Ishikawa (cell line): Measurements from ENCODE around the gene OSCP1.

Experiments
- CREB1 ChIP-seq: IDR thresholded peaks from 2 replicates; pipeline ENCODE4 v1.6.1; 2012; ENCODE audit warnings: low read depth
- EGR1 ChIP-seq: IDR thresholded peaks from 2 replicates; pipeline ENCODE4 v1.6.1; 2012
- EP300 ChIP-seq: IDR thresholded peaks from 2 replicates; pipeline ENCODE4 v1.6.1; 2012; ENCODE audit warnings: borderline replicate concordance
- FOXM1 ChIP-seq: IDR thresholded peaks from 2 replicates; pipeline ENCODE4 v1.6.1; 2012; ENCODE audit warnings: low read depth, borderline replicate concordance
- MAX ChIP-seq: IDR thresholded peaks from 2 replicates; pipeline ENCODE4 v1.6.1; 2012
- NFIC ChIP-seq: IDR thresholded peaks from 2 replicates; pipeline ENCODE4 v1.6.1; 2012
- RAD21 ChIP-seq: IDR thresholded peaks from 2 replicates; pipeline ENCODE4 v1.6.1; 2012; ENCODE audit warnings: low read depth
- TAF1 ChIP-seq: IDR thresholded peaks from 2 replicates; pipeline ENCODE4 v1.6.1; 2012; ENCODE audit warnings: low read depth, mild to moderate bottlenecking
- TCF12 ChIP-seq: IDR thresholded peaks from 2 replicates; pipeline ENCODE4 v1.6.1; 2012; ENCODE audit warnings: low read depth
- TEAD4 ChIP-seq: IDR thresholded peaks from 2 replicates; pipeline ENCODE4 v1.6.1; 2012
- YY1 ChIP-seq: IDR thresholded peaks from 2 replicates; pipeline ENCODE4 v1.6.1; 2012; ENCODE audit warnings: low read depth
- TF ChIP-seq, protein P1 (sequence below): IDR thresholded peaks from 2 replicates; pipeline ENCODE4 v1.6.1; 2012; ENCODE audit warnings: low read depth, mild to moderate bottlenecking
- TF ChIP-seq, protein P2 (sequence below): IDR thresholded peaks from 2 replicates; pipeline ENCODE4 v1.6.1; 2012

DNA sequence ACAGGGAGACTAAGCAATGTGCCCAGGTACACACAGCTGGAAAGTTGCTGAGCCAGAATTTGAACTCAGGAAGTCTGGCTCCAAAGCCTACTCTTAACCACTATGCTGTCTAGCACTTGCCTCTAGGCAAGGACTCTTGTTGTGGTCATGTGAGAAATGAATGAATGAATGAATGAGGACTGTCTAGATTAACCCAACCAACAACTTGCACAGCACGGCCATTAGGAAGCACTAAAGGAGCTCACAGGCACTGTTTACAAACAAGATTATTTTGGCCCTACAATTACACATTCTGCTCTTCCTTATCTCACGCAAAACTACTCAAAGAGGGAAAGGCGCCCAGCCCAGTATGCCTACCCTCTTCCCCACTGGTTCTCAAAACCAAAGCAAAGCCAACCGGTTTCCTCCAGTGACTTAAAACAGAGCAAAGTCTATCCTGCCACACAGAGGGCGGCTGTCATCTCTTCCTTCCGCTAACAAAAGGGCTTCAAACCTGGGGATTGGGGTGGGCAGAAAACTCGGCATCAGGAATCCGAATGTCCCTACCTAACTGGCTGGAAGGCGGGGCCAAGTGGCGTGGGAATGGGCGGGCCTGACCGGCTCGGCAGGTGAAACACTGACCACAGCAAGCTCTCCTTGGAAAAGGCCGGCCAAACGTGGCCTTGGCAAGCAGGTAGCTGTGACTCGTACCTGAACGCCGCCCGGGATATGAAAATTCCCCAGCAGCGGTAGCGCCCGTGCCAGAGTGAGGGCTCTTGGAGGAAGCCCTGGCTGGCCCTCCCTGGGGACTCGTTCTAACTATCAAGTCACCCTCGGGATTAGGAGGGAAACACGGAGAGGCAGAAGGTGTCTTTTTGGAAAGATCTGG is 65.5 kb downstream of the OSCP1 start:
- TF ChIP-seq YY1 (0 out of 2 replicates have a peak, but pooled peaks have one; percentile 18), TEAD4 (no peak; the same call in 1 of the 2 replicates), MAX (peak; percentile 66), FOXM1 (no peak), TAF1 (peak; percentile 25; the same call in 1 of the 2 replicates), RAD21 (no peak), NFIC (peak; percentile 27; the same call in 1 of the 2 replicates), EP300 (no peak), TCF12 (no peak), EGR1 (no peak), CREB1 (no peak)
- TF ChIP-seq, protein P1, sequence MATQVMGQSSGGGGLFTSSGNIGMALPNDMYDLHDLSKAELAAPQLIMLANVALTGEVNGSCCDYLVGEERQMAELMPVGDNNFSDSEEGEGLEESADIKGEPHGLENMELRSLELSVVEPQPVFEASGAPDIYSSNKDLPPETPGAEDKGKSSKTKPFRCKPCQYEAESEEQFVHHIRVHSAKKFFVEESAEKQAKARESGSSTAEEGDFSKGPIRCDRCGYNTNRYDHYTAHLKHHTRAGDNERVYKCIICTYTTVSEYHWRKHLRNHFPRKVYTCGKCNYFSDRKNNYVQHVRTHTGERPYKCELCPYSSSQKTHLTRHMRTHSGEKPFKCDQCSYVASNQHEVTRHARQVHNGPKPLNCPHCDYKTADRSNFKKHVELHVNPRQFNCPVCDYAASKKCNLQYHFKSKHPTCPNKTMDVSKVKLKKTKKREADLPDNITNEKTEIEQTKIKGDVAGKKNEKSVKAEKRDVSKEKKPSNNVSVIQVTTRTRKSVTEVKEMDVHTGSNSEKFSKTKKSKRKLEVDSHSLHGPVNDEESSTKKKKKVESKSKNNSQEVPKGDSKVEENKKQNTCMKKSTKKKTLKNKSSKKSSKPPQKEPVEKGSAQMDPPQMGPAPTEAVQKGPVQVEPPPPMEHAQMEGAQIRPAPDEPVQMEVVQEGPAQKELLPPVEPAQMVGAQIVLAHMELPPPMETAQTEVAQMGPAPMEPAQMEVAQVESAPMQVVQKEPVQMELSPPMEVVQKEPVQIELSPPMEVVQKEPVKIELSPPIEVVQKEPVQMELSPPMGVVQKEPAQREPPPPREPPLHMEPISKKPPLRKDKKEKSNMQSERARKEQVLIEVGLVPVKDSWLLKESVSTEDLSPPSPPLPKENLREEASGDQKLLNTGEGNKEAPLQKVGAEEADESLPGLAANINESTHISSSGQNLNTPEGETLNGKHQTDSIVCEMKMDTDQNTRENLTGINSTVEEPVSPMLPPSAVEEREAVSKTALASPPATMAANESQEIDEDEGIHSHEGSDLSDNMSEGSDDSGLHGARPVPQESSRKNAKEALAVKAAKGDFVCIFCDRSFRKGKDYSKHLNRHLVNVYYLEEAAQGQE = no peak
- TF ChIP-seq, protein P2, sequence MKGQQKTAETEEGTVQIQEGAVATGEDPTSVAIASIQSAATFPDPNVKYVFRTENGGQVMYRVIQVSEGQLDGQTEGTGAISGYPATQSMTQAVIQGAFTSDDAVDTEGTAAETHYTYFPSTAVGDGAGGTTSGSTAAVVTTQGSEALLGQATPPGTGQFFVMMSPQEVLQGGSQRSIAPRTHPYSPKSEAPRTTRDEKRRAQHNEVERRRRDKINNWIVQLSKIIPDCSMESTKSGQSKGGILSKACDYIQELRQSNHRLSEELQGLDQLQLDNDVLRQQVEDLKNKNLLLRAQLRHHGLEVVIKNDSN = no peak
